Measurements from ENCODE around the gene SNX8.
"Not testable (repeated sequence)": the region's sequence is repeated elsewhere in the genome, so short reads cannot be mapped to it uniquely, and the experiment has no call there.

The SNX8 gene

GRCh38 chr7:2271273-2272026 lies 42.8 kb downstream of the SNX8 start:
- DNase-seq = no peak
- in situ Hi-C loops (cut with MboI; ENCODE audit: low pct_unique_long_range_greater_than_20kb, low sequenced_read_pairs) = no loop called here

GRCh38 chr7:2270495-2270894 lies 43.7 kb downstream of the SNX8 start:
- DNase-seq = no peak

GRCh38 chr7:2269991-2270460 lies 44.2 kb downstream of the SNX8 start:
- in situ Hi-C loops (cut with MboI; ENCODE audit: low pct_unique_long_range_greater_than_20kb, low sequenced_read_pairs) = no loop called here
- no peak for DNase-seq

More at GRCh38 chr7:2270495-2270894, 43.7 kb downstream of the SNX8 start:
- in situ Hi-C loops (cut with MboI; ENCODE audit: low pct_unique_long_range_greater_than_20kb, low sequenced_read_pairs) = no loop called here

- in situ Hi-C loops (cut with MboI; ENCODE audit: low pct_unique_long_range_greater_than_20kb, low sequenced_read_pairs); DNase-seq: not testable (repeated sequence)
These were observed 44.9 kb downstream of the SNX8 start for GRCh38 chr7:2269089-2269990.

- in situ Hi-C loops (cut with MboI; ENCODE audit: low pct_unique_long_range_greater_than_20kb, low sequenced_read_pairs) = no loop called here
- no peak for DNase-seq
These were observed 47.3 kb downstream of the SNX8 start for GRCh38 chr7:2266911-2267310.

GRCh38 chr7:2264158-2264557 lies 50.1 kb downstream of the SNX8 start:
- in situ Hi-C loops (cut with MboI; ENCODE audit: low pct_unique_long_range_greater_than_20kb, low sequenced_read_pairs) = no loop called here
- DNase-seq = no peak

GRCh38 chr7:2263176-2263575 lies 51.1 kb downstream of the SNX8 start:
- DNase-seq = no peak
- in situ Hi-C loops (cut with MboI; ENCODE audit: low pct_unique_long_range_greater_than_20kb, low sequenced_read_pairs) = no loop called here

GRCh38 chr7:2261611-2262010 lies 52.6 kb downstream of the SNX8 start:
- in situ Hi-C loops (cut with MboI; ENCODE audit: low pct_unique_long_range_greater_than_20kb, low sequenced_read_pairs) = no loop called here
- DNase-seq = peak; percentile 46

- DNase-seq = no peak
- in situ Hi-C loops (cut with MboI; ENCODE audit: low pct_unique_long_range_greater_than_20kb, low sequenced_read_pairs) = no loop called here
These were observed 53.4 kb downstream of the SNX8 start for GRCh38 chr7:2260820-2261219.

- DNase-seq = no peak
- in situ Hi-C loops (cut with MboI; ENCODE audit: low pct_unique_long_range_greater_than_20kb, low sequenced_read_pairs) = no loop called here
These were observed 54.8 kb downstream of the SNX8 start for GRCh38 chr7:2259480-2259879.

GRCh38 chr7:2258661-2259365 lies 55.4 kb downstream of the SNX8 start:
- in situ Hi-C loops (cut with MboI; ENCODE audit: low pct_unique_long_range_greater_than_20kb, low sequenced_read_pairs) = no loop called here
- no peak for DNase-seq

- DNase-seq = no peak
- in situ Hi-C loops (cut with MboI; ENCODE audit: low pct_unique_long_range_greater_than_20kb, low sequenced_read_pairs) = no loop called here
These were observed 56.6 kb downstream of the SNX8 start for GRCh38 chr7:2257651-2258050.

GRCh38 chr7:2257046-2257551 lies 57.1 kb downstream of the SNX8 start:
- in situ Hi-C loops (cut with MboI; ENCODE audit: low pct_unique_long_range_greater_than_20kb, low sequenced_read_pairs) = no loop called here
- no peak for DNase-seq

- no peak for DNase-seq
- in situ Hi-C loops (cut with MboI; ENCODE audit: low pct_unique_long_range_greater_than_20kb, low sequenced_read_pairs) = no loop called here
These were observed 57.8 kb downstream of the SNX8 start for GRCh38 chr7:2256306-2257045.

- no peak for DNase-seq
- in situ Hi-C loops (cut with MboI; ENCODE audit: low pct_unique_long_range_greater_than_20kb, low sequenced_read_pairs) = no loop called here
These were observed 58.8 kb downstream of the SNX8 start for GRCh38 chr7:2255145-2256139.

- no peak for DNase-seq
- in situ Hi-C loops (cut with MboI; ENCODE audit: low pct_unique_long_range_greater_than_20kb, low sequenced_read_pairs) = no loop called here
These were observed 59.7 kb downstream of the SNX8 start for GRCh38 chr7:2254429-2255144.

All from KBM-7 (cell line).